ENCODE data around the gene THBD. TPM values are rescaled to one million over a fixed set of nuclear protein-coding genes. Genes with fewer than 3 reads are reported as not detected.

The THBD gene
- total RNA-seq, 4 donors from 2014 or later = 54.9 to 93.4 (median 75.1) TPM

GRCh38 chr20:23003881-23004460 is 45.5 kb downstream of the THBD start:
- DNase-seq = no peak
- H3K27ac ChIP-seq = no peak overlapping the region
- no peaks in the 10 kb centered on the region for H3K4me1 ChIP-seq
- H3K27me3 ChIP-seq = no peaks in the 10 kb centered on the region
- WGBS, 2 donors = 84 to 85% methylated on average over 2 of the region's 2 CpGs
- H3K9me3 ChIP-seq = no peaks in the 10 kb centered on the region
- no peaks in the 10 kb centered on the region for H3K36me3 ChIP-seq
- H3K4me3 ChIP-seq = no peak overlapping the region
- TF ChIP-seq POLR2A (IDR thresholded peaks at IDR 0.05) (no peak), CTCF (IDR thresholded peaks at IDR 0.05) (no peak)
- intact Hi-C loops (cut with DNase I) = no loop called here

GRCh38 chr20:23003077-23003635 is 46.3 kb downstream of the THBD start:
- H3K4me1 ChIP-seq = no peaks in the 10 kb centered on the region
- no peaks in the 10 kb centered on the region for H3K36me3 ChIP-seq
- no peaks in the 10 kb centered on the region for H3K27me3 ChIP-seq
- intact Hi-C loops (cut with DNase I) = no loop called here
- H3K9me3 ChIP-seq = no peaks in the 10 kb centered on the region
- no peak overlapping the region for H3K27ac ChIP-seq
- 88 to 89% methylated on average over 1 of the region's 1 CpG for WGBS, 2 donors
- no peak for DNase-seq
- H3K4me3 ChIP-seq = no peak overlapping the region
- TF ChIP-seq CTCF (IDR thresholded peaks at IDR 0.05) (no peak), POLR2A (IDR thresholded peaks at IDR 0.05) (no peak)

DNA sequence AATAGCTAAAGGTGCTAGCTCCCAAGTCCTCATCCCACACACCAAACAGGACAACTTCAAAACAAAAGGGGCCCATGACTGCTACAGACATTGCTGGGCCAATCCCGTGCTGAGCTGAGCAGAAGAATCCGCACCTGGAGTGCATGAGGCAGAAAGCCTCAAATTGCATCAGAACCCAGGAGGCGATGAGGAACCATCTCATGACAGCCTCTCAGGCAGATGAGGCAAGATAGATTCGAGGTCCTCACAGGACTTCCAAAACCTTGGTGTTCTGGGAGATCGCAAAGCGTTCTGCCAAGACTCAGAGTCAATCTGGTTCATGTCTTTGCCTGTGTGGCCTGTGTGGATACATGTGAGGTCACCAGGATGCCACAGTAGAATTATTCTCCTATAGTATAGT is 47.2 kb downstream of the THBD start:
- Histone ChIP-seq H3K27me3 (no peaks in the 10 kb centered on the region), H3K4me1 (no peaks in the 10 kb centered on the region), H3K9me3 (no peaks in the 10 kb centered on the region), H3K27ac (no peak overlapping the region), H3K4me3 (no peak overlapping the region), H3K36me3 (no peaks in the 10 kb centered on the region)
- intact Hi-C loops (cut with DNase I) = no loop called here
- TF ChIP-seq POLR2A (IDR thresholded peaks at IDR 0.05) (no peak), CTCF (IDR thresholded peaks at IDR 0.05) (no peak)
- no peak for DNase-seq
- whole genome bisulfite sequencing, 2 donors = 89 to 90% methylated on average over 2 to 6 of the region's 6 CpGs

DNA sequence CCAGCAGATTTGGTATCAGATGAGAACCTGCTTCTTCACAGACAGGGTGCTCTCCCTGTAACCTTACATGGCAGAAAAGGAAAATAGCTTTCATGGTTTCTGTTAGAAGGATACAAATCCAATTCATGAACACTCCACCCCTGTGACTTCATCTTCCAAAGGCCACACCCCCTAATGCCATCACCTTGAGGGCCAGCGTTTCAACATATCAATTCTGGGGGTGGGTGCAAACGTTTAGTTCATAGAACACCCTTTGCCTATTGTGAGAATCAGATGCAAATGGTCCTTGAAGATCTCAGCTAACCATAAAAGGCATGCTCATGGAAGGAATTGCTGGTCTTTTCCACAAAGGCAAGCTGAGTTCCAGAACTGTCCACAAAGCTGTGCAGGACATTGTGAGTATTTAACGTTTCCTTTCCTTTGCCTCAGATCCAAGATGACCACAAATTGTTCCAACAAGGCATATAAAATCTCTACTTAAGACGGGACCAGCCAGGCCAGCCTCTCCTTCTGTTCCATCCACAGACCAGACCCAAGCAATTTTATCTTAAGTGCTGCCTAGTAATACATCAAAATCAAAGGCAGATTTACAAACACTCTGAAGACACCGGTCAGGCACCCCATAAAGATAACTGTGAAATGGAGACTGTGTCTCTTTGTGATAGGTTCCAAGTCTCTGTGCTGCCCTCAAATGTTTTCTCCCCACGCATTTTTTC is 49.1 kb downstream of the THBD start:
- intact Hi-C loops (cut with DNase I) = no loop called here
- Histone ChIP-seq H3K27me3 (no peaks in the 10 kb centered on the region), H3K9me3 (no peaks in the 10 kb centered on the region), H3K36me3 (no peaks in the 10 kb centered on the region), H3K4me3 (no peak overlapping the region), H3K4me1 (no peaks in the 10 kb centered on the region), H3K27ac (no peak overlapping the region)
- WGBS, 2 donors = 75 to 76% methylated on average over 5 to 6 of the region's 6 CpGs
- no peak for TF ChIP-seq POLR2A (IDR thresholded peaks at IDR 0.05)
- TF ChIP-seq CTCF (IDR thresholded peaks at IDR 0.05) = no peak
- DNase-seq = no peak

GRCh38 chr20:22999756-23000155 is 49.7 kb downstream of the THBD start:
- WGBS, 2 donors = 37 to 43% methylated on average over 4 of the region's 4 CpGs
- TF ChIP-seq POLR2A (IDR thresholded peaks at IDR 0.05) (no peak), CTCF (IDR thresholded peaks at IDR 0.05) (no peak)
- Histone ChIP-seq H3K27me3 (no peaks in the 10 kb centered on the region), H3K9me3 (no peaks in the 10 kb centered on the region), H3K4me3 (no peak overlapping the region), H3K4me1 (no peaks in the 10 kb centered on the region), H3K27ac (no peak overlapping the region), H3K36me3 (no peaks in the 10 kb centered on the region)
- intact Hi-C loops (cut with DNase I) = no loop called here
- no peak for DNase-seq
